Epithelial cell of proximal tubule (primary cell): ENCODE results near the gene SMNDC1. TPM values are rescaled to one million over a fixed set of nuclear protein-coding genes. Genes with fewer than 3 reads are reported as not detected.
A peak's percentile ranks its signal among the peaks of the same experiment; 100 is the strongest.

Experiments
- DNase-seq: peaks from one replicate; pipeline ENCODE4 v3.0.0-alpha.2; 2011; ENCODE audit warnings: low read depth
- H3K4me3 ChIP-seq: 2 replicates; pipeline ENCODE4 v1.5.1; 2011; ENCODE audit warnings: low read depth, mild to moderate bottlenecking, low read length
- total RNA-seq: library from RNA; depleted of rRNA; stranded (reverse); fragments of >200 nt; gene quantifications from 2 replicates; pipeline ENCODE4 v1.2.3, GENCODE V29; 2015
- TF ChIP-seq, protein P1 (sequence below): conservative IDR thresholded peaks from 2 replicates; pipeline ENCODE4 v1.5.1; 2012; ENCODE audit warnings: low read depth, mild to moderate bottlenecking, low read length

Gene SMNDC1
- total RNA-seq, 1 donor from 2014 or later = 5.9 TPM

DNA sequence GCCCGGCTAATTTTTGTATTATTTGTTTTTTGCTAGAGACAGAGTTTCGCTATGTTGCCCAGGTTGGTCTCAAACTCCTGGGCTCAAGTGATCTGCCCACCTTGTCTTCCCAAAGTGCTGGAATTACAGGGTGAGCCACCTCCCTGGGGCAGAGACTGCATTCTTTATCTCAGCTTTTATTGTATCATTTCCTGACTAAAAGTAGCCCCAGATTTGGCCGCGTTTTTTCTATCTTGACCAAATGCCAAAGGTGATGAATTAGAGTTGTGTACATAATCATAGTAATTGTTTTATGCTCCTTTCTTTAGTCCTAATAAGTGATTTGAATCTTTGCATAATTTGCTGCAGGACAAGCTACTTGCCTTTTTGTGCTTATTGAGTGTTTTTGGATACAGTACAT, 3.1 kb upstream of the SMNDC1 start:
- TF ChIP-seq, protein P1, sequence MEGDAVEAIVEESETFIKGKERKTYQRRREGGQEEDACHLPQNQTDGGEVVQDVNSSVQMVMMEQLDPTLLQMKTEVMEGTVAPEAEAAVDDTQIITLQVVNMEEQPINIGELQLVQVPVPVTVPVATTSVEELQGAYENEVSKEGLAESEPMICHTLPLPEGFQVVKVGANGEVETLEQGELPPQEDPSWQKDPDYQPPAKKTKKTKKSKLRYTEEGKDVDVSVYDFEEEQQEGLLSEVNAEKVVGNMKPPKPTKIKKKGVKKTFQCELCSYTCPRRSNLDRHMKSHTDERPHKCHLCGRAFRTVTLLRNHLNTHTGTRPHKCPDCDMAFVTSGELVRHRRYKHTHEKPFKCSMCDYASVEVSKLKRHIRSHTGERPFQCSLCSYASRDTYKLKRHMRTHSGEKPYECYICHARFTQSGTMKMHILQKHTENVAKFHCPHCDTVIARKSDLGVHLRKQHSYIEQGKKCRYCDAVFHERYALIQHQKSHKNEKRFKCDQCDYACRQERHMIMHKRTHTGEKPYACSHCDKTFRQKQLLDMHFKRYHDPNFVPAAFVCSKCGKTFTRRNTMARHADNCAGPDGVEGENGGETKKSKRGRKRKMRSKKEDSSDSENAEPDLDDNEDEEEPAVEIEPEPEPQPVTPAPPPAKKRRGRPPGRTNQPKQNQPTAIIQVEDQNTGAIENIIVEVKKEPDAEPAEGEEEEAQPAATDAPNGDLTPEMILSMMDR = no peak
- no peak for DNase-seq
- no peak overlapping the region for H3K4me3 ChIP-seq

- TF ChIP-seq, protein P1 = no peak
- no peak overlapping the region for H3K4me3 ChIP-seq
Measured at GRCh38 chr10:110306452-110306768, 1.7 kb upstream of the SMNDC1 start.

DNA sequence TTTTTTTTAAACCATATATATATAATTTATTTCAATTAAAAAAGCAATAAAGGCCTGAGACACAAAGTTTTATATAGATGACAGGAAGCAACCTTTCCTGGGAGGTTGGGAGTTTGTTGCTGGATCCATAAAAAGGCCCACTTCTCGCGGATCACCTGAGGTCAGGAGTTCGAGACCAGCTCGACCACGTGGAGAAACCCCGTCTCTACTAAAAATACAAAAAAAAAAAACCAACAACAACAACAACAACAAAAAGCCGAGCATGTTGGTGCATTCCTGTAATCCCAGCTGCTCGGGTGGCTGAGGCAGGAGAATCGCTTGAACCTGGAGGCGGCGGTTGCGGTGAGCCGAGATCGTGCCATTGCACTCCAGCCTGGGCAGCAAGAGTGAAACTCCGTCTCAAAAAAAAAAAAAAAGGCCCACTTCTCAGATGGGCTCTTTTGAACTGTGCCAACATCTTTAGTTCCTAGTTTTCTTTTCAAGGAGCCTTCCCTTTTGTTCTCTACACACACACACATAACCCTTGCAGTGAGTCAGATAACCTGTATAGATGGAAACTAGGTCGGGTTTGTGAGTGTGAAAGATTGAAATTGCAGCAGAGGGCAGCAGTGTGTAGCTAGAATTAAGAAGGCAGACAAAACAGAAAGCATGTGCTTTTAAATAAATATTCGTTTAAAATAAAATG, 1.2 kb upstream of the SMNDC1 start:
- H3K4me3 ChIP-seq = no peak overlapping the region
- TF ChIP-seq, protein P1 = peak; percentile 78
- peak; percentile 87 for DNase-seq

More at GRCh38 chr10:110306452-110306768, 1.7 kb upstream of the SMNDC1 start:
- DNase-seq = no peak

DNA sequence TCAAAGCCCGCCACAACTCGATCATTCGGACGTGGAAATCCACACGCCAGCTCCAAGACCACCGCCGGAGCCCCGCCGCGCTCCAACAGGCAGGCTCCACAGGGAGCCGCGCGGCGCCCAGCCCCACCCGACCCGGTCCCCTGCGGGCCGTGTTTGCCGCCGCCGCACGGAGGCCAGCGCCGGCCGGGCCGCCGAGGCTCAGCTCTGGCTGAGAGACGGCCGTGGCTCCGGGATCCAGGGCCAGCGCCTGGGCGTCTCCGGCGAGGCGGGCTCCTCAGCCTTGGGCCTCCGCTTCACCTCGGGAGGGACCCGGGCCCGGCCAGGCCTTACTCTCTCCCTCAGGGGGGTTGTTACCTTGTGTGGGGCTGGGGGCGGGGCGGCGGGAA, 333 bp downstream of the SMNDC1 start:
- no peak for DNase-seq
- peak overlapping the region; percentile 84 for H3K4me3 ChIP-seq
- TF ChIP-seq, protein P1 = no peak

GRCh38 chr10:110303681-110304080, 1.0 kb downstream of the SMNDC1 start:
- H3K4me3 ChIP-seq = peak overlapping the region; percentile 84
- TF ChIP-seq, protein P1 = no peak
- no peak for DNase-seq

- TF ChIP-seq, protein P1 = no peak
- DNase-seq = no peak
- H3K4me3 ChIP-seq = no peak overlapping the region
Measured at GRCh38 chr10:110300486-110300986, 4.2 kb downstream of the SMNDC1 start.

DNA sequence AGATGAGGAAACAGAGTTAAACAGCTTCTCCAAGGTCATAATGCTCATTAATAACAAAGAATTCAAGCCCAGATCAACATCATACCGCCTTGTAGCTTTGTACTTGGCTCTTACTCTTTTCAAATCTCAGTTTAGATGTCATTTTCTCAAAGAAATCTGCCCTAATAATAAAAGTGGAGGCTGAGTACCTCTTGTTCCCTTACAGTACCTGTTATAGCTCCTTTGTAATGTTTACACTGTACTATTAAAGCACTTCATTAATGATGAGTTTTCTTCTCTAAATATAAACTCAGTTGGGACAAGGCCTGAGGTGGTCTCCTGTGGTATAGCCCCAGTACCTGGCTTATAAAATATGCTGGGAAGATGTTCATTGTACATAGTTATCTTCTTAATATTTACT, 7.8 kb downstream of the SMNDC1 start:
- no peak overlapping the region for H3K4me3 ChIP-seq
- TF ChIP-seq, protein P1 = no peak
- DNase-seq = no peak
